A549 (cell line): ENCODE results near the gene TTC17. TPM values are rescaled to one million over a fixed set of nuclear protein-coding genes. Genes with fewer than 3 reads are reported as not detected.

Experiments used
- ATAC-seq, 2 experiments: fragments of 200-7000 bp in 1 of 2; fragments of >200 bp in 1 of 2; cut with Nextera tagmentation in 1 of 2; cut with Tn5 transposase in 1 of 2; 3 replicates each; pipeline versions ENCODE4 v1.8.0 to v1.9.1; 2018 to 2020; ENCODE audit warnings: mild to moderate bottlenecking in 1 of 2, moderate library complexity in 1 of 2
- CTCF ChIA-PET: fragments of 300-600 bp; sonication (Branson Sonifier 250); formaldehyde crosslinking; extraction: SDS; loops from one replicate; lab custom pipeline; 2021; ENCODE audit warnings: antibody characterized with exemption, inconsistent platforms; lab: Yijun Ruan, JAX
- POLR2A ChIA-PET: fragments of 350-600 bp; formaldehyde crosslinking; extraction: SDS; loops from one replicate; lab custom pipeline; 2021; ENCODE audit warnings: antibody characterized with exemption, inconsistent platforms; lab: Yijun Ruan, JAX
- DNase-seq, 2 experiments: peaks; one replicate each; pipeline versions ENCODE4 v3.0.0 to v3.0.0-alpha.2; 2011 to 2016; ENCODE audit warnings: low read depth in 1 of 2, low spot score in 1 of 2
- FAIRE-seq: peaks from 2 replicates; lab custom pipeline; 2011; peaks lifted over from hg19 to GRCh38; lab: Jason Lieb, UNC
- H3K27ac ChIP-seq, 2 experiments: fragments of >200 bp; sonication (Bioruptor Twin); formaldehyde crosslinking; 3 replicates each; pipeline ENCODE4 v1.5.1; 2016 to 2017
- H3K4me1 ChIP-seq: fragments of >200 bp; sonication (Bioruptor Twin); formaldehyde crosslinking; 3 replicates; pipeline ENCODE4 v1.6.1; 2016
- H3K4me2 ChIP-seq: fragments of >200 bp; sonication (Bioruptor Twin); formaldehyde crosslinking; 3 replicates; pipeline ENCODE4 v1.6.1; 2016
- H3K4me3 ChIP-seq: fragments of >200 bp; sonication (Bioruptor Twin); formaldehyde crosslinking; 3 replicates; pipeline ENCODE4 v1.5.1; 2016
- H3K9me3 ChIP-seq: fragments of >200 bp; sonication (Bioruptor Twin); formaldehyde crosslinking; 3 replicates; pipeline ENCODE4 v1.6.1; 2016
- HDAC2 ChIP-seq: fragments of 200-600 bp; sonication (generic); IDR thresholded peaks from 2 replicates; pipeline ENCODE4 v1.6.1; 2016
- HOXB13 ChIP-seq: fragments of 250-450 bp; sonication (Bioruptor Pico); IDR thresholded peaks from 2 replicates; pipeline ENCODE4 v1.5.0; 2020; ENCODE audit warnings: low read depth, mild to moderate bottlenecking, moderate library complexity
- JUN ChIP-seq, 2 experiments: fragments of >200 bp; sonication (Bioruptor Twin); formaldehyde crosslinking; IDR thresholded peaks; 2 replicates in 1 of 2; 3 replicates in 1 of 2; pipeline ENCODE4 v1.6.1; 2016 to 2017
- KDM5A ChIP-seq: fragments of 200-600 bp; sonication (generic); IDR thresholded peaks from 2 replicates; pipeline ENCODE4 v1.6.1; 2016; ENCODE audit warnings: antibody characterized with exemption, mild to moderate bottlenecking
- MAZ ChIP-seq: fragments of 150-350 bp; IDR thresholded peaks from 2 replicates; pipeline ENCODE4 v1.6.1; 2014; ENCODE audit warnings: antibody characterized with exemption, low read depth, low read length, borderline replicate concordance
- MYC ChIP-seq: IDR thresholded peaks from 2 replicates; pipeline ENCODE4 v1.6.1; 2012; ENCODE audit warnings: mild to moderate bottlenecking, inconsistent platforms, low read length, improper control_type of control experiment, borderline replicate concordance
- PHF8 ChIP-seq: fragments of 200-600 bp; sonication (generic); IDR thresholded peaks from 2 replicates; pipeline ENCODE4 v1.6.1; 2016; ENCODE audit warnings: low read depth, mild to moderate bottlenecking, antibody characterized with exemption, moderate library complexity, borderline replicate concordance
- POLR2A ChIP-seq: IDR thresholded peaks from 2 replicates; pipeline ENCODE4 v1.6.1; 2012; ENCODE audit warnings: mild to moderate bottlenecking, low read length
- RARB ChIP-seq: fragments of 250-450 bp; sonication (Bioruptor Pico); IDR thresholded peaks from 2 replicates; pipeline ENCODE4 v1.8.0; 2021; ENCODE audit warnings: mild to moderate bottlenecking, moderate library complexity
- SMC3 ChIP-seq: fragments of >200 bp; sonication (Bioruptor Twin); formaldehyde crosslinking; IDR thresholded peaks from 3 replicates; pipeline ENCODE4 v1.6.1; 2018; ENCODE audit warnings: inconsistent platforms
- TP53 ChIP-seq: fragments of 250-450 bp; sonication (Bioruptor Pico); IDR thresholded peaks from 2 replicates; pipeline ENCODE4 v1.5.0; 2021; ENCODE audit warnings: mild to moderate bottlenecking, moderate library complexity
- WGBS: methylation state at CpG from one replicate; pipeline ENCODE4 v1.1.6; 2017; ENCODE audit errors: missing lambda C conversion rate; 5-methylcytosine and 5-hydroxymethylcytosine counted together
- polyA minus RNA-seq: library from RNA; depleted of rRNA, polyadenylated mRNA; stranded (reverse); fragments of >200 nt; gene quantifications from 2 replicates; pipeline ENCODE4 v1.2.3, GENCODE V29; 2011; rRNA and poly(A)+ RNA removed
- polyA plus RNA-seq, 4 experiments: library from polyadenylated mRNA; depleted of rRNA in 3 of 4; stranded (reverse); fragments of >200 nt; fragmentation: RNase III in 1 of 4; extraction: RNeasy Plus Mini Kit Qiagen cat#74134 plus additional on column Dnase treatment in 1 of 4; gene quantifications; 2 replicates in 3 of 4; 3 replicates in 1 of 4; pipeline ENCODE4 v1.2.3, GENCODE V29; 2011 to 2017
- TF ChIP-seq, protein P1 (sequence below): IDR thresholded peaks from 2 replicates; pipeline ENCODE4 v1.6.1; 2012; ENCODE audit warnings: low read depth, borderline replicate concordance
- TF ChIP-seq, protein P2 (sequence below): IDR thresholded peaks from 2 replicates; pipeline ENCODE4 v1.6.1; 2012
- TF ChIP-seq, protein P3 (sequence below): IDR thresholded peaks from 2 replicates; pipeline ENCODE4 v1.6.1; 2012
- TF ChIP-seq, protein P4 (sequence below): fragments of >200 bp; sonication (Bioruptor Twin); formaldehyde crosslinking; IDR thresholded peaks from 3 replicates; pipeline ENCODE4 v1.6.1; 2016
- TF ChIP-seq, protein P5 (sequence below): fragments of 200-600 bp; sonication (generic); IDR thresholded peaks from 2 replicates; pipeline ENCODE4 v1.6.1; 2016; ENCODE audit warnings: antibody characterized with exemption, mild to moderate bottlenecking, moderate library complexity

The TTC17 gene, protein sequence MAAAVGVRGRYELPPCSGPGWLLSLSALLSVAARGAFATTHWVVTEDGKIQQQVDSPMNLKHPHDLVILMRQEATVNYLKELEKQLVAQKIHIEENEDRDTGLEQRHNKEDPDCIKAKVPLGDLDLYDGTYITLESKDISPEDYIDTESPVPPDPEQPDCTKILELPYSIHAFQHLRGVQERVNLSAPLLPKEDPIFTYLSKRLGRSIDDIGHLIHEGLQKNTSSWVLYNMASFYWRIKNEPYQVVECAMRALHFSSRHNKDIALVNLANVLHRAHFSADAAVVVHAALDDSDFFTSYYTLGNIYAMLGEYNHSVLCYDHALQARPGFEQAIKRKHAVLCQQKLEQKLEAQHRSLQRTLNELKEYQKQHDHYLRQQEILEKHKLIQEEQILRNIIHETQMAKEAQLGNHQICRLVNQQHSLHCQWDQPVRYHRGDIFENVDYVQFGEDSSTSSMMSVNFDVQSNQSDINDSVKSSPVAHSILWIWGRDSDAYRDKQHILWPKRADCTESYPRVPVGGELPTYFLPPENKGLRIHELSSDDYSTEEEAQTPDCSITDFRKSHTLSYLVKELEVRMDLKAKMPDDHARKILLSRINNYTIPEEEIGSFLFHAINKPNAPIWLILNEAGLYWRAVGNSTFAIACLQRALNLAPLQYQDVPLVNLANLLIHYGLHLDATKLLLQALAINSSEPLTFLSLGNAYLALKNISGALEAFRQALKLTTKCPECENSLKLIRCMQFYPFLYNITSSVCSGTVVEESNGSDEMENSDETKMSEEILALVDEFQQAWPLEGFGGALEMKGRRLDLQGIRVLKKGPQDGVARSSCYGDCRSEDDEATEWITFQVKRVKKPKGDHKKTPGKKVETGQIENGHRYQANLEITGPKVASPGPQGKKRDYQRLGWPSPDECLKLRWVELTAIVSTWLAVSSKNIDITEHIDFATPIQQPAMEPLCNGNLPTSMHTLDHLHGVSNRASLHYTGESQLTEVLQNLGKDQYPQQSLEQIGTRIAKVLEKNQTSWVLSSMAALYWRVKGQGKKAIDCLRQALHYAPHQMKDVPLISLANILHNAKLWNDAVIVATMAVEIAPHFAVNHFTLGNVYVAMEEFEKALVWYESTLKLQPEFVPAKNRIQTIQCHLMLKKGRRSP
- polyA plus RNA-seq (2011; rRNA removed) (87.9 and 89.4 TPM in 2 replicates), polyA plus RNA-seq (2017; fragmentation: RNase III; extraction: RNeasy Plus Mini Kit Qiagen cat#74134 plus additional on column Dnase treatment) (28.9 to 33.1 TPM (median 33.0 TPM) in 3 replicates), polyA minus RNA-seq (117 and 128 TPM in 2 replicates)
- 20.9 and 24.4 TPM in 2 replicates for polyA plus RNA-seq (2012; cell fraction: cytosol; rRNA removed)
- polyA plus RNA-seq (2012; cell fraction: nucleus; rRNA removed): 48.2 and 56.3 TPM in 2 replicates

DNA sequence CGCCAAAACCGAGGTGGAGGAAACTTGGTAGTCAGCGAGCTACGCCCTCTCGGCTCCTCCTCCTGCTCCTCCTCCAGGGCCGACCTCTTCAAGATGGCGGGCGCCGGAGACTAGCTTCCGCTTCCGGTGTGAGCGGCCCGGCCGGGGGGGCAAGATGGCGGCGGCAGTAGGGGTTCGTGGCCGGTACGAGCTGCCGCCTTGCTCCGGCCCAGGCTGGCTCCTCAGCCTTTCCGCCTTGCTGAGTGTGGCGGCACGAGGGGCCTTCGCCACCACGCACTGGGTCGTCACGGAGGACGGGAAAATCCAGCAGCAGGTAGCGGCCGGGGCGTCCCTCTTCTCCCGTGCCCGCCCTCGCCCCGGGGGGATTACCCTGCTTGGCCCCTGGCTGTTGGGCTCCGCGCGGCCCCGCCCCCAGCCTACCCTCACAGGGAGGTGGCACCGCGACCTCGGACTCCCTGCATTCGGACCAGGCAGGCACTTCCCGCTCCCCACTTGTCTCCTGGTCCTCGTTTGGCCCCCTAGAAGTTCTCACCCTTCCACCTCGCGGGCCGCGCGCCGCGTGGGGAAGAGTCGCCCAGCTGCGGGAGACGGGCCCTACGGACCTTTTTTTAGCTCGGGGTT lies at the start of gene TTC17:
Gene TTC17, plus strand, starts transcription at position 120 of the 621 bp plus-strand sequence. Its CDS starts 35 bp downstream, at position 155.
- TF ChIP-seq HDAC2 (no peak), JUN (IDR thresholded peaks at IDR 0.05) (peak; percentile 71 to 97; a peak in 3 of 5 replicates), TP53 (CRISPR knock-in tag) (no peak), RARB (CRISPR knock-in tag) (no peak), KDM5A (peak; percentile 89), PHF8 (peak; percentile 97), HOXB13 (no peak), POLR2A (peak; percentile 95), MAZ (peak; percentile 75; the same call in 1 of the 2 replicates), MYC (peak; percentile 50; the same call in 1 of the 2 replicates), SMC3 (no peak)
- TF ChIP-seq, protein P1, sequence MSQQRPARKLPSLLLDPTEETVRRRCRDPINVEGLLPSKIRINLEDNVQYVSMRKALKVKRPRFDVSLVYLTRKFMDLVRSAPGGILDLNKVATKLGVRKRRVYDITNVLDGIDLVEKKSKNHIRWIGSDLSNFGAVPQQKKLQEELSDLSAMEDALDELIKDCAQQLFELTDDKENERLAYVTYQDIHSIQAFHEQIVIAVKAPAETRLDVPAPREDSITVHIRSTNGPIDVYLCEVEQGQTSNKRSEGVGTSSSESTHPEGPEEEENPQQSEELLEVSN: peak; percentile 55
- TF ChIP-seq, protein P2, sequence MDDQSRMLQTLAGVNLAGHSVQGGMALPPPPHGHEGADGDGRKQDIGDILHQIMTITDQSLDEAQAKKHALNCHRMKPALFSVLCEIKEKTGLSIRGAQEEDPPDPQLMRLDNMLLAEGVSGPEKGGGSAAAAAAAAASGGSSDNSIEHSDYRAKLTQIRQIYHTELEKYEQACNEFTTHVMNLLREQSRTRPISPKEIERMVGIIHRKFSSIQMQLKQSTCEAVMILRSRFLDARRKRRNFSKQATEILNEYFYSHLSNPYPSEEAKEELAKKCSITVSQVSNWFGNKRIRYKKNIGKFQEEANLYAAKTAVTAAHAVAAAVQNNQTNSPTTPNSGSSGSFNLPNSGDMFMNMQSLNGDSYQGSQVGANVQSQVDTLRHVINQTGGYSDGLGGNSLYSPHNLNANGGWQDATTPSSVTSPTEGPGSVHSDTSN: 0 out of 2 replicates have a peak, but pooled peaks have one; percentile 55
- TF ChIP-seq, protein P3, sequence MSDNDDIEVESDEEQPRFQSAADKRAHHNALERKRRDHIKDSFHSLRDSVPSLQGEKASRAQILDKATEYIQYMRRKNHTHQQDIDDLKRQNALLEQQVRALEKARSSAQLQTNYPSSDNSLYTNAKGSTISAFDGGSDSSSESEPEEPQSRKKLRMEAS: peak; percentile 63
- TF ChIP-seq, protein P4, sequence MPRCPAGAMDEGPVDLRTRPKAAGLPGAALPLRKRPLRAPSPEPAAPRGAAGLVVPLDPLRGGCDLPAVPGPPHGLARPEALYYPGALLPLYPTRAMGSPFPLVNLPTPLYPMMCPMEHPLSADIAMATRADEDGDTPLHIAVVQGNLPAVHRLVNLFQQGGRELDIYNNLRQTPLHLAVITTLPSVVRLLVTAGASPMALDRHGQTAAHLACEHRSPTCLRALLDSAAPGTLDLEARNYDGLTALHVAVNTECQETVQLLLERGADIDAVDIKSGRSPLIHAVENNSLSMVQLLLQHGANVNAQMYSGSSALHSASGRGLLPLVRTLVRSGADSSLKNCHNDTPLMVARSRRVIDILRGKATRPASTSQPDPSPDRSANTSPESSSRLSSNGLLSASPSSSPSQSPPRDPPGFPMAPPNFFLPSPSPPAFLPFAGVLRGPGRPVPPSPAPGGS: peak; percentile 79; the same call in 2 of the 3 replicates
- TF ChIP-seq, protein P5, sequence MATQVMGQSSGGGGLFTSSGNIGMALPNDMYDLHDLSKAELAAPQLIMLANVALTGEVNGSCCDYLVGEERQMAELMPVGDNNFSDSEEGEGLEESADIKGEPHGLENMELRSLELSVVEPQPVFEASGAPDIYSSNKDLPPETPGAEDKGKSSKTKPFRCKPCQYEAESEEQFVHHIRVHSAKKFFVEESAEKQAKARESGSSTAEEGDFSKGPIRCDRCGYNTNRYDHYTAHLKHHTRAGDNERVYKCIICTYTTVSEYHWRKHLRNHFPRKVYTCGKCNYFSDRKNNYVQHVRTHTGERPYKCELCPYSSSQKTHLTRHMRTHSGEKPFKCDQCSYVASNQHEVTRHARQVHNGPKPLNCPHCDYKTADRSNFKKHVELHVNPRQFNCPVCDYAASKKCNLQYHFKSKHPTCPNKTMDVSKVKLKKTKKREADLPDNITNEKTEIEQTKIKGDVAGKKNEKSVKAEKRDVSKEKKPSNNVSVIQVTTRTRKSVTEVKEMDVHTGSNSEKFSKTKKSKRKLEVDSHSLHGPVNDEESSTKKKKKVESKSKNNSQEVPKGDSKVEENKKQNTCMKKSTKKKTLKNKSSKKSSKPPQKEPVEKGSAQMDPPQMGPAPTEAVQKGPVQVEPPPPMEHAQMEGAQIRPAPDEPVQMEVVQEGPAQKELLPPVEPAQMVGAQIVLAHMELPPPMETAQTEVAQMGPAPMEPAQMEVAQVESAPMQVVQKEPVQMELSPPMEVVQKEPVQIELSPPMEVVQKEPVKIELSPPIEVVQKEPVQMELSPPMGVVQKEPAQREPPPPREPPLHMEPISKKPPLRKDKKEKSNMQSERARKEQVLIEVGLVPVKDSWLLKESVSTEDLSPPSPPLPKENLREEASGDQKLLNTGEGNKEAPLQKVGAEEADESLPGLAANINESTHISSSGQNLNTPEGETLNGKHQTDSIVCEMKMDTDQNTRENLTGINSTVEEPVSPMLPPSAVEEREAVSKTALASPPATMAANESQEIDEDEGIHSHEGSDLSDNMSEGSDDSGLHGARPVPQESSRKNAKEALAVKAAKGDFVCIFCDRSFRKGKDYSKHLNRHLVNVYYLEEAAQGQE: no peak
- Histone ChIP-seq H3K27ac (peak within 1 kb of the TSS; percentile 92 to 98), H3K9me3 (no peaks in the 10 kb centered on the region), H3K4me2 (peak within 1 kb of the TSS; percentile 91), H3K4me3 (peak within 1 kb of the TSS; percentile 66), H3K4me1 (peaks cover 10% of the 10 kb centered on the region)
- CTCF ChIA-PET: interaction anchor here (0.9 to 2.1 kb wide), 6 partner anchors 11 to 75 kb away, joined by 3 to 5 read pairs (median 4); no protein-coding TSS in a partner anchor
- WGBS: under 1% methylated on average over 11 of the region's 58 CpGs
- DNase-seq (peak; percentile 84 to 93), ATAC-seq (peak; percentile 98 to 99), FAIRE-seq (no peak)
- POLR2A ChIA-PET: interaction anchor here (0.6 to 1.8 kb wide), 9 partner anchors 8 to 65 kb away, joined by 3 to 17 read pairs (median 4); partner anchors contain the start of gene API5
